ENCODE measurements around the gene CD244.

CD244 gene

GRCh38 chr1:160850541-160850940 lies 12.1 kb downstream of the CD244 start:
- no peak for DNase-seq (ENCODE audit: low read depth in 1 of 2, low spot score in 1 of 2)

GRCh38 chr1:160846281-160846680 lies 16.4 kb downstream of the CD244 start:
- no peak for DNase-seq (ENCODE audit: low read depth in 1 of 2, low spot score in 1 of 2)

GRCh38 chr1:160844447-160845232 lies 18.0 kb downstream of the CD244 start:
- no peak for DNase-seq (ENCODE audit: low read depth in 1 of 2, low spot score in 1 of 2)

- DNase-seq (ENCODE audit: low read depth in 1 of 2, low spot score in 1 of 2), result no peak
Observed at GRCh38 chr1:160841079-160841478, 21.6 kb downstream of the CD244 start.

- DNase-seq (ENCODE audit: low read depth in 1 of 2, low spot score in 1 of 2), result no peak
Observed at GRCh38 chr1:160839746-160840145, 22.9 kb downstream of the CD244 start.

- DNase-seq (ENCODE audit: low read depth in 1 of 2, low spot score in 1 of 2), result no peak
Observed at GRCh38 chr1:160838888-160839287, 23.8 kb downstream of the CD244 start.

- DNase-seq (ENCODE audit: low read depth in 1 of 2, low spot score in 1 of 2), result peak; percentile 45 to 67
Observed at GRCh38 chr1:160837558-160838205, 25.0 kb downstream of the CD244 start.

GRCh38 chr1:160836981-160837557 lies 25.6 kb downstream of the CD244 start:
- no peak for DNase-seq (ENCODE audit: low read depth in 1 of 2, low spot score in 1 of 2)

GRCh38 chr1:160836561-160836960 lies 26.1 kb downstream of the CD244 start:
- DNase-seq (ENCODE audit: low read depth in 1 of 2, low spot score in 1 of 2), result no peak

- DNase-seq (ENCODE audit: low read depth in 1 of 2, low spot score in 1 of 2), result no peak
Observed at GRCh38 chr1:160835751-160836150, 26.9 kb downstream of the CD244 start.

GRCh38 chr1:160834945-160835565 lies 27.6 kb downstream of the CD244 start:
- no peak for DNase-seq (ENCODE audit: low read depth in 1 of 2, low spot score in 1 of 2)

GRCh38 chr1:160830321-160831153 lies 32.1 kb downstream of the CD244 start:
- DNase-seq (ENCODE audit: low read depth in 1 of 2, low spot score in 1 of 2), result peak; percentile 57 to 64

GRCh38 chr1:160829766-160830165 lies 32.9 kb downstream of the CD244 start:
- DNase-seq (ENCODE audit: low read depth in 1 of 2, low spot score in 1 of 2), result no peak

- DNase-seq (ENCODE audit: low read depth in 1 of 2, low spot score in 1 of 2), result no peak
Observed at GRCh38 chr1:160827418-160827817, 35.3 kb downstream of the CD244 start.

GRCh38 chr1:160826546-160826945 lies 36.1 kb downstream of the CD244 start:
- DNase-seq (ENCODE audit: low read depth in 1 of 2, low spot score in 1 of 2), result no peak

GRCh38 chr1:160823296-160823695 lies 39.4 kb downstream of the CD244 start:
- DNase-seq (ENCODE audit: low read depth in 1 of 2, low spot score in 1 of 2), result no peak

GRCh38 chr1:160821627-160822026 lies 41.1 kb downstream of the CD244 start:
- no peak for DNase-seq (ENCODE audit: low read depth in 1 of 2, low spot score in 1 of 2)

- DNase-seq (ENCODE audit: low read depth in 1 of 2, low spot score in 1 of 2), result no peak
Observed at GRCh38 chr1:160819186-160819585, 43.5 kb downstream of the CD244 start.

- DNase-seq (ENCODE audit: low read depth in 1 of 2, low spot score in 1 of 2), result no peak
Observed at GRCh38 chr1:160818207-160818937, 44.3 kb downstream of the CD244 start.

GRCh38 chr1:160814856-160815255 lies 47.8 kb downstream of the CD244 start:
- DNase-seq (ENCODE audit: low read depth in 1 of 2, low spot score in 1 of 2), result no peak
